PFSK-1 (cell line): ENCODE results near the gene SESN1.

Experiments
- FOXP2 ChIP-seq: optimal IDR thresholded peaks from 2 replicates; pipeline ENCODE3; 2011; ENCODE audit warnings: borderline replicate concordance, control low read depth, inconsistent platforms; ENCODE audit not compliant: insufficient read depth; ENCODE audit errors: extremely low read length, extremely low read depth
- POLR2AphosphoS5 ChIP-seq: IDR thresholded peaks from 2 replicates; pipeline ENCODE4 v1.6.1; 2012; ENCODE audit warnings: low read depth, mild to moderate bottlenecking, control low read depth, low read length, moderate library complexity
- REST ChIP-seq, 2 experiments: IDR thresholded peaks; 2 replicates each; pipeline versions ENCODE4 v1.6.1 to v1.8.0; 2011 to 2012; ENCODE audit warnings: low read depth in 2 of 2, low read length in 2 of 2, control low read depth in 1 of 2, inconsistent platforms in 1 of 2, mild to moderate bottlenecking in 1 of 2, moderate library complexity in 1 of 2; ENCODE audit not compliant: insufficient read depth in 1 of 2

- no peak for TF ChIP-seq FOXP2
- TF ChIP-seq POLR2AphosphoS5: no peak
- TF ChIP-seq REST (IDR thresholded peaks at IDR 0.05; ENCODE audit: insufficient read depth in 1 of 2, low read depth in 2 of 2, low read length in 2 of 2): no peak
Observed at GRCh38 chr6:108958900-108959770, 135.5 kb downstream of the SESN1 start.
